GM06990 (cell line): ENCODE results near the gene ANKMY1.

Source experiments
- DNase-seq: peaks from one replicate; pipeline ENCODE4 v3.0.0-alpha.2; 2011; ENCODE audit not compliant: insufficient read length; ENCODE audit errors: extremely low read depth
- H3K27me3 ChIP-seq: replicated peaks from 2 replicates; pipeline ENCODE4 v1.6.0; 2011; ENCODE audit warnings: low read length; ENCODE audit not compliant: control insufficient read depth, insufficient read depth
- H3K36me3 ChIP-seq: 2 replicates; pipeline ENCODE4 v1.5.1; 2011; ENCODE audit warnings: low read length; ENCODE audit not compliant: control insufficient read depth, insufficient read depth
- H3K4me3 ChIP-seq: replicated peaks from 2 replicates; pipeline ENCODE4 v1.5.1; 2011; ENCODE audit warnings: low read depth, mild to moderate bottlenecking, control low read depth, low read length
- TF ChIP-seq, protein P1 (sequence below): IDR thresholded peaks from 2 replicates; pipeline ENCODE4 v1.5.1; 2011; ENCODE audit warnings: low read length, control low read depth, mild to moderate bottlenecking, inconsistent platforms; ENCODE audit not compliant: insufficient read depth, poor library complexity, severe bottlenecking

Gene ANKMY1

DNA sequence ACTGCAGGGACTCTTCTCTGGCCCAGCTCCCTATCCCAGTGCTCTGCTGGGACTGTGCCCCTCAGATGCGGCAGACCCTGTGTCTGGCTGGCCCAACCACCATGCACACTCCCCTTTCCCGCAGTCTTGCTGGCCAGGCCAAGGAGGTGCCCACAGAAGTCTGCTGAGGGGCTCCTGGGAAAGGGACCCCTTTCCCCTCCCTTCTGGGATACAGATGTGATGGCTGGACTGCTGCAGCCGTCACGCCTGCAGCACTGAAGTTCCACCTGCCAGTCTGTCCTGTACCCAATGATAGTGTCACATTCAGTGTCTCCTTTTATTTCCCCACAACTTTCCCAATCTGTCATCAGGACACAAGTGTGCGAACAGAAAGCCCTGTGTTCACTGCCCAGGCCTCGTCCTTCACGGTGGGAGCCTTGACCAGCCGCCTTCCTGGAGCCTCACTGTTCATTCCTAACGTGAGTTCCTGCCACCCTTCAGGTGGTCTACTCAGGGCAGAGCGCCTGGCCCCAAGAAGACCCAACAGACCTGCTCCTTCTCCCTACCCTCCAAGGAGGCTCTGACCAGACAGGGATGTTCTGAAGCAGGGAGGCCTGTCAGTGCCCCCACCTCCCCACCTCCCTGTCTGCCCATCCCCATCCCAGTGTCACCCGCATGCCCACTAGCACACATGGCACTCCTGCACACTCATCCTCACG, 47.1 kb downstream of the ANKMY1 start:
- TF ChIP-seq, protein P1, sequence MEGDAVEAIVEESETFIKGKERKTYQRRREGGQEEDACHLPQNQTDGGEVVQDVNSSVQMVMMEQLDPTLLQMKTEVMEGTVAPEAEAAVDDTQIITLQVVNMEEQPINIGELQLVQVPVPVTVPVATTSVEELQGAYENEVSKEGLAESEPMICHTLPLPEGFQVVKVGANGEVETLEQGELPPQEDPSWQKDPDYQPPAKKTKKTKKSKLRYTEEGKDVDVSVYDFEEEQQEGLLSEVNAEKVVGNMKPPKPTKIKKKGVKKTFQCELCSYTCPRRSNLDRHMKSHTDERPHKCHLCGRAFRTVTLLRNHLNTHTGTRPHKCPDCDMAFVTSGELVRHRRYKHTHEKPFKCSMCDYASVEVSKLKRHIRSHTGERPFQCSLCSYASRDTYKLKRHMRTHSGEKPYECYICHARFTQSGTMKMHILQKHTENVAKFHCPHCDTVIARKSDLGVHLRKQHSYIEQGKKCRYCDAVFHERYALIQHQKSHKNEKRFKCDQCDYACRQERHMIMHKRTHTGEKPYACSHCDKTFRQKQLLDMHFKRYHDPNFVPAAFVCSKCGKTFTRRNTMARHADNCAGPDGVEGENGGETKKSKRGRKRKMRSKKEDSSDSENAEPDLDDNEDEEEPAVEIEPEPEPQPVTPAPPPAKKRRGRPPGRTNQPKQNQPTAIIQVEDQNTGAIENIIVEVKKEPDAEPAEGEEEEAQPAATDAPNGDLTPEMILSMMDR = no peak
- no peak for DNase-seq
- Histone ChIP-seq H3K27me3 (no peaks in the 10 kb centered on the region), H3K36me3 (peaks cover 5% of the 10 kb centered on the region), H3K4me3 (no peak overlapping the region)

DNA sequence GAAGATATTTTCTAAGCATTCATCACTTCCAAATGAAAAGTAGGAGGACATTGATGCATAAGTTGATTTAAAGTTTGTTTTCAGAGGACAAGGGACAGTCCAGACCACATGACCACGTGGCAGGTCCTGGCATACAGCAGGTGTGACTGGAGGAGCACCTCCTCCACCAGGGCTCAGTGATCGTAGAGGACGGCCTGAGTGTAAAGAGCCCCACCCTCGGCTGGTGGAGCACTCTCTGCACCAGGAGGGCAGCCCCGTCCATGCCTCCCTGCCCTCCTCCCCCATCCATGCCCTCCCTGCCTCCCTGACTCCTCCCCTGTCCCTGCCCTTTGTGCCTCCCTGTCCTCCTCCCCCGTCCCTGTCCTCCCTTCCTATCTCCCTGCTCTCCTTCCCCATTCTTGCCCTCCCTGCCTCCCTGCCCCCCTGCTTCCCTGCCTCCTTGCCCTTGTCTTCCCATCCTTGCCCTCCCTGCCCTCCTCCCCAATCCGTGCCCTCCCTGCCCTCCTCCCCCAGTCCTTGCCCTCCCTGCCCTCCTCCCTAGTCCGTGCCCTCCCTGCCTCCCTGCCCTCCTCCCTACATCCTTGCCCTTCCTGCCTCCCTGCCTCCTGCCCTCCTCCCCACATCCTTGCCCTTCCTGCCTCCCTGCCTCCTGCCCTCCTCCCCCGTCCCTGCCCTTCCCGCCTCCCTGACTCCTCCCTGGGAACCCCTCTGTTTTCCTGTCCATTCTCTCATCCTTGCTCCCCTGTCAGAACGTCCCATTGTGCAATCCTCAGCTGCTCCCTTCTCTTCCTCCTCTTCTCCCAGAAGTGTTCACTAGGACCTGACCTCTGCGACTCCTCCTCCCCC, 47.9 kb downstream of the ANKMY1 start:
- Histone ChIP-seq H3K27me3 (no peaks in the 10 kb centered on the region), H3K36me3 (peaks cover 5% of the 10 kb centered on the region), H3K4me3 (no peak overlapping the region)
- TF ChIP-seq, protein P1 = no peak
- no peak for DNase-seq

DNA sequence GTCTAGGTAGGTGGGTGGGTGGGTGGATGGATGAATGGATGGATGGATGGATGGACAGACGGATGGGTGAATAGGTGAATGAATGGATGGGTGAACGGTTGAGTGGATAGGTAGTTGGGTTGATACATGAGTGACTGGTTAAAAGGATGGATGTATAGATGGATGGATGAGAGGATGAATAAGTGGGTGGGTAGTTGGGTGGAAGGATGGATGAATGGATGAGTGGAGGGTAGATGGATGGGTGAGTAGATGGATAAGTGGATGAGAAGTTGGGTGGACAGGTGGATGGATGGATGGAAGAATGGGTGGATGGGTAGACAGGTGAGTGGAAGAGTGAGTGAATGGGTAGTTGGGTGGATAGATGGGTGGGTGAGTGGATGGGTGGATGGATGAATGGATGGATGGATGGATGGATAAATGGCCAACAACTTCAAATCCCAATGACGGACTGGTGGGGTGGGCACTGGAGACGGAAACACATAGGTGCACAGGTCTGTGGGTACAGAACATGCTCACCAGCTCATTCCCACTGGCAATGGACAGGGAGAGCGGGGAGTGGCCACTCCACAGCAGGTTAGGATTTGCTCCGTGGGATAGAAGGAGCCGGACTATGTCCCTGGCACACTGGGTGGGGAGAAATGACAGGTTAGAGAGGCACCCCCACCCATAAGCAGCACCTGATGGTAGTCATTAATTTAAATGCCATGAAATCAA, 48.8 kb downstream of the ANKMY1 start:
- TF ChIP-seq, protein P1 = no peak
- Histone ChIP-seq H3K27me3 (no peaks in the 10 kb centered on the region), H3K4me3 (no peak overlapping the region), H3K36me3 (peaks cover 5% of the 10 kb centered on the region)
- no peak for DNase-seq

DNA sequence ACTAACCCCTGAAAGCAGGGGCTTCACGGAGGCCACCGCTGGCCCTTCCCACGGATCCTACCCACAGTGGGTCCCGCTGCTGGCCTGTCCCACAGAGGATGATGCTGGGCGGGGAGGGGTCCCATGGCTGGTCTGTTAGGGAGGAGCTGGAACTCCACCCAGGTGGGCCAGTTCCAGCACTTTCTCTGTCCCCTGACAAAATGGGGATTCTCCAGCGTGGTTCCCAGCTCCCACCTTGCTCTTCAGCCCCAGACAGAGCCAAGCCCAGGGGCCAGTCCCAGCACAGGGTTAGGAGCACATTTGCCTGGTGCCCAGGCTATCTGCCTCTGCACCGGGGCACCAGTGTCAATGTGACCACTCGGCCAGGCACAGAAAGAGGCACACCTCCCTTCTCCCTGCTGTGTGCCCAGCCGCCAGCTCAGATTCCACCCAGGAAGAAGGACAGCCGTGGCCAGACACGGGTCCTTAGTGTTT, 50.0 kb downstream of the ANKMY1 start:
- H3K4me3 ChIP-seq = no peak overlapping the region
- H3K27me3 ChIP-seq = no peaks in the 10 kb centered on the region
- peaks cover 8% of the 10 kb centered on the region for H3K36me3 ChIP-seq
- no peak for DNase-seq
- TF ChIP-seq, protein P1 = no peak

DNA sequence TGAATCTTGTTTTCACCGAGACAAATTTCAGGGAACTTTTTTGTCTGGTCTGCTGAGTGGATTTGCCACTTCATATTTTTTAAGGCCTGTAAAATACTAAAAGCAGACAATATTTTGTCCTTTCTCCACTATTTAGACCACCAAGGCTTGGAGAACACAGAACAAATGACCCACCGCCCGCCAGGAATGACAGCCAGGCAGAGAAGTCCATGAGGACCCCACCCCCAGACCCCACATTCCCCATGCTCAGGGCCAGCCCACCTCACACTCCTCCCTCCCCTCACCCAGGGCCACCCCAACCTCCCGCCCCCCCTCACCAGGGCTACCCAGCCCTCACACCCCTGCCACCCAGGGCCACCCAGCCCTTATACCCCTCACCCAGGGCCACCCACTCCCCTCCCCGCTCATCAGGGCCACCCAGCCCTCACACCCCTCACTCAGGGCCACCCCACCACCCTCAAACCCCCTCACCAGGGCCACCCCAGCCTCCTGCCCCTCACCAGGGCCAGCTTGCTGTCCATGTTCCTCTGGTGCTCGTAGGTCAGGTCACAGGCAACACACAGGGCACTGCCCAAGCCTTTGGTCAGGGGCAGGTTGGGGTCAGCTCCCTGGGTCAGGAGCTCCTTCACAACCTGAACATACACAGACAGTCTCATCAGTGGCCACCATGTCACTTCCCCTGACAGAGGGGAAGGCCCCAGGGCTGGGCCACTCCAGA, 50.6 kb downstream of the ANKMY1 start:
- TF ChIP-seq, protein P1 = no peak
- Histone ChIP-seq H3K36me3 (peaks cover 8% of the 10 kb centered on the region), H3K27me3 (no peaks in the 10 kb centered on the region), H3K4me3 (no peak overlapping the region)
- DNase-seq = no peak
